BJ (cell line): ENCODE measurements around the gene ZYX. TPM values are rescaled to one million over a fixed set of nuclear protein-coding genes. Genes with fewer than 3 reads are reported as not detected.

Experiments used
- CTCF ChIA-PET: fragments of 350-600 bp; formaldehyde crosslinking; extraction: SDS; loops from one replicate; lab custom pipeline; 2021; ENCODE audit warnings: antibody characterized with exemption, inconsistent platforms; lab: Yijun Ruan, JAX
- POLR2A ChIA-PET: fragments of 300-600 bp; sonication (Branson Sonifier 250); formaldehyde crosslinking; extraction: SDS; loops from one replicate; lab custom pipeline; 2021; ENCODE audit warnings: antibody characterized with exemption; lab: Charles Lee
- DNase-seq: peaks from one replicate; pipeline ENCODE4 v3.0.0-alpha.2; 2011; ENCODE audit warnings: low read depth
- H3K27me3 ChIP-seq: 2 replicates; pipeline ENCODE4 v1.6.0; 2011; ENCODE audit warnings: low read length; ENCODE audit not compliant: control insufficient read depth, insufficient read depth
- H3K36me3 ChIP-seq: 2 replicates; pipeline ENCODE4 v1.5.1; 2011; ENCODE audit warnings: low read length; ENCODE audit not compliant: control insufficient read depth, insufficient read depth
- H3K4me3 ChIP-seq: 2 replicates; pipeline ENCODE4 v1.5.1; 2011; ENCODE audit warnings: low read depth, mild to moderate bottlenecking, control low read depth, low read length
- CTCF ChIP-seq: IDR thresholded peaks from 2 replicates; pipeline ENCODE4 v1.5.1; 2011; ENCODE audit warnings: low read depth, mild to moderate bottlenecking, control low read depth, inconsistent platforms, low read length, moderate library complexity; ENCODE audit not compliant: insufficient read depth
- polyA plus RNA-seq: library from polyadenylated mRNA; depleted of rRNA; stranded (reverse); fragments of >200 nt; gene quantifications from 2 replicates; pipeline ENCODE4 v1.2.3, GENCODE V29; 2011

Gene ZYX
- polyA plus RNA-seq, 1 experiment = 69.9 TPM

GRCh38 chr7:143381427-143382125 lies 431 bp downstream of the ZYX start:
- POLR2A ChIA-PET = no interaction called here

GRCh38 chr7:143382126-143382790 lies 1.1 kb downstream of the ZYX start:
- Histone ChIP-seq H3K27me3 (no peaks in the 10 kb centered on the region), H3K4me3 (peak overlapping the region; percentile 85), H3K36me3 (peaks cover 21% of the 10 kb centered on the region)
- no peak for TF ChIP-seq CTCF
- CTCF ChIA-PET = interaction anchor here (0.9 to 3.4 kb wide), 5 partner anchors 8 to 143 kb away, joined by 3 to 22 read pairs (median 4); no protein-coding TSS in a partner anchor
- no peak for DNase-seq
- POLR2A ChIA-PET = no interaction called here

More at GRCh38 chr7:143381427-143382125, 431 bp downstream of the ZYX start:
- peak overlapping the region; percentile 85 for H3K4me3 ChIP-seq
- CTCF ChIA-PET = interaction anchor here (1.0 to 3.4 kb wide), 3 partner anchors 9 to 142 kb away, joined by 3 to 22 read pairs (median 4); no protein-coding TSS in a partner anchor
- no peaks in the 10 kb centered on the region for H3K27me3 ChIP-seq
- peak; percentile 46 for DNase-seq
- TF ChIP-seq CTCF = no peak
- peaks cover 18% of the 10 kb centered on the region for H3K36me3 ChIP-seq

GRCh38 chr7:143382791-143383641 lies 1.9 kb downstream of the ZYX start:
- H3K36me3 ChIP-seq = peaks cover 27% of the 10 kb centered on the region
- TF ChIP-seq CTCF = no peak

GRCh38 chr7:143383642-143383957 lies 2.5 kb downstream of the ZYX start:
- no peak for TF ChIP-seq CTCF
- Histone ChIP-seq H3K4me3 (peak overlapping the region; percentile 85), H3K27me3 (no peaks in the 10 kb centered on the region), H3K36me3 (peaks cover 32% of the 10 kb centered on the region)
- ChIA-PET CTCF (interaction anchor here (0.7 to 2.8 kb wide), 8 partner anchors 9 to 143 kb away, joined by 3 to 9 read pairs (median 4); partner anchors contain the start of gene EPHA1), POLR2A (no interaction called here)
- no peak for DNase-seq

More at GRCh38 chr7:143382791-143383641, 1.9 kb downstream of the ZYX start:
- ChIA-PET CTCF (interaction anchor here (0.9 to 2.8 kb wide), 3 partner anchors 13 to 143 kb away, joined by 3 to 9 read pairs (median 7); no protein-coding TSS in a partner anchor), POLR2A (no interaction called here)
- DNase-seq = no peak
- H3K27me3 ChIP-seq = no peaks in the 10 kb centered on the region
- H3K4me3 ChIP-seq = peak overlapping the region; percentile 85
